OCI-LY7 (cell line): ENCODE data around the gene GPC3. TPM values are rescaled to one million over a fixed set of nuclear protein-coding genes. Genes with fewer than 3 reads are reported as not detected.

Experiments used
- BruUV-seq: library from RNA; stranded (reverse); fragments of 400-500 nt; replicated peaks from 2 replicates; lab custom pipeline; 2021; lab: Mats Ljungman, UMichigan
- CTCF ChIA-PET: fragments of 300-600 bp; sonication (Branson Sonifier 250); formaldehyde crosslinking; loops from one replicate; lab custom pipeline; 2022; ENCODE audit warnings: antibody characterized with exemption; ENCODE audit not compliant: unreplicated experiment; lab: Charles Lee
- POLR2A ChIA-PET: fragments of 300-600 bp; sonication (Branson Sonifier 250); formaldehyde crosslinking; loops from one replicate; lab custom pipeline; 2022; ENCODE audit warnings: antibody characterized with exemption; lab: Charles Lee
- DNase-seq: peaks from one replicate; pipeline ENCODE4 v3.0.0-alpha.2; 2015; ENCODE audit warnings: low spot score
- H2AFZ ChIP-seq: fragments of 200-600 bp; sonication (generic), shearing (Covaris generic); 2 replicates; pipeline ENCODE4 v1.6.1; 2014; ENCODE audit warnings: mild to moderate bottlenecking, antibody characterized with exemption, low read length, moderate library complexity
- H3K27ac ChIP-seq: fragments of 200-600 bp; sonication (generic); 2 replicates; pipeline ENCODE4 v1.5.1; 2014; ENCODE audit warnings: mixed run types, low read depth, mild to moderate bottlenecking, moderate library complexity, low read length, inconsistent platforms; ENCODE audit not compliant: poor library complexity, severe bottlenecking
- H3K36me3 ChIP-seq: fragments of 200-600 bp; sonication (generic); 2 replicates; pipeline ENCODE4 v1.6.1; 2014; ENCODE audit warnings: mild to moderate bottlenecking, antibody characterized with exemption, low read length, moderate library complexity, mixed read lengths; ENCODE audit not compliant: insufficient read depth
- H3K4me1 ChIP-seq: fragments of 200-600 bp; sonication (generic); 2 replicates; pipeline ENCODE4 v1.5.1; 2014; ENCODE audit warnings: mild to moderate bottlenecking, low read length; ENCODE audit not compliant: insufficient read depth, poor library complexity, severe bottlenecking
- H3K4me2 ChIP-seq: fragments of 200-600 bp; sonication (generic); 2 replicates; pipeline ENCODE4 v1.6.1; 2014; ENCODE audit warnings: mild to moderate bottlenecking, low read length
- H3K4me3 ChIP-seq: fragments of 200-600 bp; sonication (generic); 2 replicates; pipeline ENCODE4 v1.5.1; 2014; ENCODE audit warnings: mild to moderate bottlenecking, low read depth, low read length; ENCODE audit not compliant: poor library complexity, severe bottlenecking
- H3K79me2 ChIP-seq: fragments of 200-600 bp; sonication (generic); 2 replicates; pipeline ENCODE4 v1.6.1; 2016; ENCODE audit warnings: low read depth, mild to moderate bottlenecking, low read length, moderate library complexity, mixed read lengths; ENCODE audit not compliant: insufficient read depth
- H3K9me2 ChIP-seq: fragments of 200-600 bp; sonication (generic); 2 replicates; pipeline ENCODE4 v1.6.1; 2016; ENCODE audit warnings: mild to moderate bottlenecking, low read length, mixed read lengths; ENCODE audit not compliant: insufficient read depth
- H3K9me3 ChIP-seq: fragments of 200-600 bp; sonication (generic); 2 replicates; pipeline ENCODE4 v1.6.1; 2014; ENCODE audit warnings: mild to moderate bottlenecking, mixed run types, low read length, mixed read lengths
- H4K20me1 ChIP-seq: fragments of 200-600 bp; sonication (generic); 2 replicates; pipeline ENCODE4 v1.6.1; 2014; ENCODE audit warnings: mild to moderate bottlenecking, antibody characterized with exemption, low read length, moderate library complexity, mixed read lengths; ENCODE audit not compliant: insufficient read depth
- EZH2phosphoT487 ChIP-seq: fragments of 200-600 bp; sonication (generic); IDR thresholded peaks from 2 replicates; pipeline ENCODE4 v1.6.1; 2018; ENCODE audit warnings: low read depth, borderline replicate concordance, mild to moderate bottlenecking, mixed run types, antibody characterized with exemption, low read length, moderate library complexity, mixed read lengths
- intact Hi-C: fragments of 100-400 bp; cut with micrococcal nuclease; formaldehyde crosslinking; loops from one replicate; pipeline ENCODE4 v1.10.0; 2022; ENCODE audit not compliant: unreplicated experiment
- total RNA-seq, 2 experiments: library from RNA; depleted of rRNA in 1 of 2; stranded (reverse); fragments of >200 nt in 1 of 2; shearing (Covaris generic) in 1 of 2; gene quantifications; 2 replicates each; pipeline ENCODE4 v1.2.3, GENCODE V29; 2014 to 2022
- TF ChIP-seq, protein P1 (sequence below): fragments of 200-600 bp; sonication (generic); conservative IDR thresholded peaks from 2 replicates; pipeline ENCODE4 v1.5.1; 2014; ENCODE audit warnings: mild to moderate bottlenecking, antibody characterized with exemption, low read length, moderate library complexity, mixed read lengths

Gene GPC3
- total RNA-seq, 2 experiments from 2014 or later, result not detected

DNA sequence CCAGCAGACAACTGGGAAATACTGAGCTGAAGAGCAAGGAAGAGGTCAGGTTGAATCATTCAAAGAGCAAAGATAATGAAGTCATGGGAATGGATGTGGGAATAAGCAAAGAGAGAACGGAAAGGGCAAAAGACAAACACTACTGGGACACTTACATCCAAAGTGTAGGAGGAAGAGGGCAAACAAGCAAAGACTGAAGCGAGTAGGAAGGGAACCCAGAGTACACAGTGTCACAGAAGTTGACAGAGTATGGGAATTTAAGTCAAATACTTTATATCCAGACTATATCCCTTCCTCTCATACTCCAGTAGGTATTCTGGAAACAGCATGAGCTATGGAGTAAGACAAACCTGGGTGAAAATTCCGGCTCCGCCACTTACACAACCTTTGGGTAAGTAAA is 12.5 kb downstream of the GPC3 start:
- Histone ChIP-seq H3K27ac (no peak overlapping the region), H4K20me1 (no peaks in the 10 kb centered on the region), H3K4me1 (no peaks in the 10 kb centered on the region), H3K36me3 (no peaks in the 10 kb centered on the region), H3K9me3 (no peaks in the 10 kb centered on the region), H3K4me2 (no peak overlapping the region), H3K9me2 (no peaks in the 10 kb centered on the region), H3K79me2 (no peaks in the 10 kb centered on the region), H2AFZ (no peak overlapping the region), H3K4me3 (no peak overlapping the region)
- no peak for TF ChIP-seq EZH2phosphoT487
- TF ChIP-seq, protein P1, sequence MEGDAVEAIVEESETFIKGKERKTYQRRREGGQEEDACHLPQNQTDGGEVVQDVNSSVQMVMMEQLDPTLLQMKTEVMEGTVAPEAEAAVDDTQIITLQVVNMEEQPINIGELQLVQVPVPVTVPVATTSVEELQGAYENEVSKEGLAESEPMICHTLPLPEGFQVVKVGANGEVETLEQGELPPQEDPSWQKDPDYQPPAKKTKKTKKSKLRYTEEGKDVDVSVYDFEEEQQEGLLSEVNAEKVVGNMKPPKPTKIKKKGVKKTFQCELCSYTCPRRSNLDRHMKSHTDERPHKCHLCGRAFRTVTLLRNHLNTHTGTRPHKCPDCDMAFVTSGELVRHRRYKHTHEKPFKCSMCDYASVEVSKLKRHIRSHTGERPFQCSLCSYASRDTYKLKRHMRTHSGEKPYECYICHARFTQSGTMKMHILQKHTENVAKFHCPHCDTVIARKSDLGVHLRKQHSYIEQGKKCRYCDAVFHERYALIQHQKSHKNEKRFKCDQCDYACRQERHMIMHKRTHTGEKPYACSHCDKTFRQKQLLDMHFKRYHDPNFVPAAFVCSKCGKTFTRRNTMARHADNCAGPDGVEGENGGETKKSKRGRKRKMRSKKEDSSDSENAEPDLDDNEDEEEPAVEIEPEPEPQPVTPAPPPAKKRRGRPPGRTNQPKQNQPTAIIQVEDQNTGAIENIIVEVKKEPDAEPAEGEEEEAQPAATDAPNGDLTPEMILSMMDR, result no peak
- no TSS peak for BruUV-seq
- POLR2A ChIA-PET, result no interaction called here
- DNase-seq, result no peak
- intact Hi-C loops, result no loop called here
- CTCF ChIA-PET, result no interaction called here

DNA sequence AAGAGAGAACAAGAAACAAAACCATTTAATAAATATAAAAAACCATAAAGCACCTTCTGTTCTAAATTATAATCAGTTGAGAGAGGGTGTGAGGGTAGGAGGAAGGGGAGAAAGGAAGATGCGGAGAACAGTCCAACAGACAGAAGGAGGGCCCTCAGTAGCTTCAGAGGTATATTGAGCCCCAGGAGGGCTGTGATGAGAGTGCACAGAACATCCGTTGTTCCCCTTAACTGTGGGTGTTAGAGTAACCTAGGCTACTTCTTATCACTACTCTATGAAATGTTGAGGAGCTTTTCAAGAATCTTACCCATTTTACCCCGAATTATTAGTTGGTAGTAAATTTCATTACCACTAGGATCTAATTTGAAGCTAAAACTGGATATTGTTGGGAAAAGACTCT is 13.8 kb downstream of the GPC3 start:
- Histone ChIP-seq H3K9me3 (no peaks in the 10 kb centered on the region), H2AFZ (no peak overlapping the region), H3K79me2 (no peaks in the 10 kb centered on the region), H3K4me1 (no peaks in the 10 kb centered on the region), H3K9me2 (no peaks in the 10 kb centered on the region), H3K4me2 (no peak overlapping the region), H3K27ac (no peak overlapping the region), H3K4me3 (no peak overlapping the region), H3K36me3 (no peaks in the 10 kb centered on the region), H4K20me1 (no peaks in the 10 kb centered on the region)
- intact Hi-C loops, result no loop called here
- ChIA-PET CTCF (no interaction called here), POLR2A (no interaction called here)
- no TSS peak for BruUV-seq
- TF ChIP-seq, protein P1, result no peak
- TF ChIP-seq EZH2phosphoT487, result no peak
- no peak for DNase-seq

DNA sequence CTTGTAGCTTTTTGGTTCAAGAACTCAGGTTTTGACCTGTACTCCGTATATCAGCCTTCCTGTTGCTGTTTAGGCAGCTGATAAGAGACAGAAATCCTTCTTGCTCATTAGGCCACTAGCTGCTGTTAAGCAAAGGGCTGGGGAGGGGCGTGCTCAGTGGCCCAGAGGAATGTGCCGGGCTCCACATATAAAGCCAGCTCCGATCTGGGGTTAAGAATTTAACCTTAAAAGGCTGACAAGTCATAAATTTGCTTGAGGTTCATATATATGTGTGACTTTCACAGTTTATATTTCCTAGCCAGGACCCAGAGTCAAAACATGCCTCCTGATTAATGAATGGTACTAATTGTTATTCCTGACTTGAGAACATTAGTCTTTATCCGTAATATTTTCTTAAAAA is 15.3 kb downstream of the GPC3 start:
- Histone ChIP-seq H4K20me1 (no peaks in the 10 kb centered on the region), H3K4me3 (no peak overlapping the region), H3K9me2 (no peaks in the 10 kb centered on the region), H2AFZ (no peak overlapping the region), H3K27ac (no peak overlapping the region), H3K4me1 (no peaks in the 10 kb centered on the region), H3K79me2 (no peaks in the 10 kb centered on the region), H3K4me2 (no peak overlapping the region), H3K9me3 (no peaks in the 10 kb centered on the region), H3K36me3 (no peaks in the 10 kb centered on the region)
- CTCF ChIA-PET, result no interaction called here
- BruUV-seq, result no TSS peak
- no peak for DNase-seq
- intact Hi-C loops, result no loop called here
- POLR2A ChIA-PET, result no interaction called here
- no peak for TF ChIP-seq EZH2phosphoT487
- TF ChIP-seq, protein P1, result no peak
